HG02571 (cell line): Measurements from ENCODE around the gene FAM168A.

Experiments used
- ATAC-seq: cut with Tn5 transposase; IDR thresholded peaks from one replicate; pipeline ENCODE4 v1.9.1; 2021; ENCODE audit warnings: mild to moderate bottlenecking, moderate library complexity; ENCODE audit not compliant: unreplicated experiment

The FAM168A gene, protein sequence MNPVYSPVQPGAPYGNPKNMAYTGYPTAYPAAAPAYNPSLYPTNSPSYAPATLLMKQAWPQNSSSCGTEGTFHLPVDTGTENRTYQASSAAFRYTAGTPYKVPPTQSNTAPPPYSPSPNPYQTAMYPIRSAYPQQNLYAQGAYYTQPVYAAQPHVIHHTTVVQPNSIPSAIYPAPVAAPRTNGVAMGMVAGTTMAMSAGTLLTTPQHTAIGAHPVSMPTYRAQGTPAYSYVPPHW

DNA sequence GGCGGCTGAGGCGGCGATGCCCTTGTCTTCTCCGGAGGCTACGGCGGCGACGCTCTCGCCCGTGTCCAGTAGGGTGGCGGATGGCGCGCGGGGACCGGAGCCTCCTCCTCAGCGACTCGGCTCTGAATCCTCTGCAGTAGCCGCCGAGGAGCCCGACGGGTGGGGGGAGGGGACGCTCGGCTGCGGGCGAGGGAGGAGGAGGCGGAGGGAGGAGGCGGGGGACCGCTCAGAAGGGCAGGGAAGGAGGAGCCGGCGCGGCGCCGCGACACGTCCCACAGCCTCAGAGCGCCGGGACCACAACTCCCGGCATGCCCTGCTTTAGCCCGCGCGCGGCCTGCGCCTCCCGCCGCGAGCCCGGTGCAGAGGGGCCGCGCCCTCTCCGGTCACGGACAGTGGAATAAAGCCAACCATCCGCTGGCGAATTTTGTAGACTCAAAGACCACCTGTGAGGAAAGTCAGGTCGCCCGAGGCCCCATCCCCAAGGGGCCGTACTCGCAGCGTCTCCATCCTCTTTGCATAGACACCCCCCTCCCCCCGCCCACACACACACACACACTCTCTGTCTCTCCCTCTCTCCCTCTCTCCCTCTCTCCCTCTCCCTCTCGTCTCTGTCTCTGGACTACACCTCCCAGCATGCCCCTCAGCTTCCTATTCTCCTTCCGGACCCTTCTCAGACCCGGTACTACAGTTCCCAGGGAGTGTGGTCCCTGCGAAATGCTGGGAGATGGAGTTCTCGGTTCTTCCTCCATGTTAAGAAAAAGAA, at the start of gene FAM168A:
Gene FAM168A, minus strand, starts transcription at position 157 of the 763 bp plus-strand sequence. CDS start 129,638 bp downstream, outside the sequence.
- ATAC-seq: peak; percentile 88

DNA sequence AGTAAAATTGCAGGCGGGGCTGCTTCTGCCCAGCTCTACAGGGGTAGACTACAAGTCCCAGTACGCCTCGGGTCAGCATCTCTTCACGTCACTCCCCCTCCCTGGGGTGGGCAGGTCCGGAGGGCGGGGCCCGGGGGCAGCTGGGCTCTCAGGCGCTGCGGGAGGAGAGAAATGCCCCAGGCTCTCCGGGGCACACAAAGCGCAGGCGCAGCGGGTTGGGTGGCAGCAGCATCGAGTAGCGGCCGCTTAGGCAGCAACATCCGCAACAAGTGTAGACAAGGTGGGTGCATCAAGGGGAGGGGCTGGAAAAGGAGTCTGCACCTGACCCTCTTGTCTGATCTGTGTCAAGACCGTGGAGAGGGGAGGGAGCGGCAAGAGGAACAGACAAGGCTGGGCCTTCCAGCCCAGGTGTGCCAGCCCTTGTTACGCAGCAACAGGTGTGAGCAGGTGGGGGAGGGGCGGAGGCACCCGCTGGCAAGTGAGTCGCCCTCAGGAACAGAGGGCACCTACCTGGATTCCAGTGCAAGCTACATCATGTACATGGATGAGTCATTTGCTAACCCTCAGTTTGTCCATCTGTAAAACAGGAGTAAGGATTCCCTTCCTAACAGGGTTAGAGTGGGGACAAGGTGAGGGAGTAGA, 49.7 kb upstream of the FAM168A start:
- ATAC-seq: peak; percentile 84

DNA sequence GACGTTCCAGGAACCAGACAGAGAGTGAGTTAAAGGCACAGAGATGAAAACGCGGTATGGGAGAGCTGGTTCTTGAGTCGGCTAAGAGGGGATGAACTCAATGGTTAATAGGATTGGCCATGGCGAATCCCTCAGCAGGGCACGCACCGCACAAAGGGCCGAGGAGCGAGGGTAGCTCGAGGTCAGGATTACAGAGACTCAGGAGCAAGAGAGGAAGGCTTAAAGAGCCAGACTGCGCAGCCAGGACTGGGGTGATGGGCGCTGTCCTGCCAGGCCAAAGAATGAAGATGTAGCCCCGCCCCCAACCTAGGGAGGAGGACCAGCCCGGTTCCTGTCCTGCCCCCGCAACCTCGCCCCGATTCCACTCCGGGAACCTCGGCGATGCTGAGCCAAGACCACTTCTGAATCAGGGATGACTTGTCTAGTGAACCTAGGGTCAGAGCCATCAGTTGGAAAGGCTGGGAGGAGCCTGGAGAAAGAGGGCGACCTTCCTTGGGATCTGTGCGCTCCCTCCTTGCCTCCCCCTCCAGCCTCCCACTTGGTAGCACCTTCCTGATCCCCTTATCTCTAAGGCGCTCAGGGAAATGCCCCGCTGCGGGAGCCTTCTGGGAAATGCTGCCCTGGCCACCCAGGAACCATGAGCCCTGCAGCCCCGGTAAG, 48.2 kb upstream of the FAM168A start, which contains the start of gene PLEKHB1:
Gene PLEKHB1, plus strand, starts transcription at position 610 of the 660 bp plus-strand sequence. Its CDS starts 28 bp downstream, at position 638.
- ATAC-seq: no peak

DNA sequence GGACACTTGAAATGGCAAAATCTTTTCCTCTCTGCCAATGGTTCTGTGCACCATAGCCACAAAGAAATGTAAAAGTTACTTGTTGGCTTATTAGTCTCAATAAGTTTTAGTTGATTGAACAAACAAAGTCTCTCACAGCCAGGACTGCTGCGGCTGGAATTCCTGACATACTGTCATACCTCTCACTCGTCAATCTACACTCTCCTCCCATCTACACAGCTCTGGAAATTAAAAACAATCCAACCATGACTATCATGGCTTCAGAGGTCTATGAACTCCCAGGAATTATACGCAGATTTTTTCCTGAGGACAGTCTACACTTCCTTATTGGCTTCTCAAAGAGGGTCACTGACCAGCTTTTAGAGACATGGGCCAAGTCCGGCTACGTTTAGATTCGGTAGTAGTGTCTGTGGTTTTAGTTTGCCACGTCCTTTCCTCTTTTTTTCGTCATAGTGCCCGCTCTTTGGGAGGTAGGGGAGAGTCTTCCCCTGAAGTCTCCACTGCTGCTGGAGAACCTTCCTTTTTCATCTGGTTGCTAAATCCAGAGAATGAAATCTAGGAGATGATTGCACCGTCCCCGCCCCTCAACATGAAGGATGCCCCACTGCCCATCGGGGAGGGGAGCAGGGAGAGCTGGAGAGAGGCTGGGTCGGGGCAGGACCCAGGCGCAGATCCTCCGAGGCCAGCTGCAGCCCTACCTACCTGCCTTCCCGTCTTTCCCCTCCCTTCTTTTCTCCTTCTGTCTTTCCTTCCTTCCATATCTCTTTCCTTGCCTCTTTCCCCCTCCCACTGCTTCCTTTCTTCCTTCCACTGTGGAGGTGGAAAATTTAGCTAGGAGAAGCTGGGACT, 47.4 kb upstream of the FAM168A start:
- ATAC-seq: no peak

DNA sequence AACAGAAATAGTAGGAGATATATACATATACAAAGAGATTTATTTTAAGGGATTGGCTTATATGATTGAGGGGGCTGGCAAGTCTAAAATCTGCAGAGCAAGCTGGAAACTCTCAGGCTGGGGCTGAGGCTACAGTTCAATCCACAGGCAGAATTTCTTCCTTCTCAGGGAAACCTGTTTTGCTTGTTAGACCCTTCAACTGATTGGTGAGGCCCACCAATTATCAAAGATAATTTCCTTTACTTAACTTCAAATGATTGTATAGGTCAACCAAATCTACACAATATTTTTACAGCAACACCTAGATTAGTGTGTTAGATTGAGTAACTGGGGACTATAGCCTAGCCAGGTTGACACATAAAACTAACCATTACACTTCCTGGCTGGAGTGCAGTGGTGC, 43.8 kb upstream of the FAM168A start:
- ATAC-seq: no peak

DNA sequence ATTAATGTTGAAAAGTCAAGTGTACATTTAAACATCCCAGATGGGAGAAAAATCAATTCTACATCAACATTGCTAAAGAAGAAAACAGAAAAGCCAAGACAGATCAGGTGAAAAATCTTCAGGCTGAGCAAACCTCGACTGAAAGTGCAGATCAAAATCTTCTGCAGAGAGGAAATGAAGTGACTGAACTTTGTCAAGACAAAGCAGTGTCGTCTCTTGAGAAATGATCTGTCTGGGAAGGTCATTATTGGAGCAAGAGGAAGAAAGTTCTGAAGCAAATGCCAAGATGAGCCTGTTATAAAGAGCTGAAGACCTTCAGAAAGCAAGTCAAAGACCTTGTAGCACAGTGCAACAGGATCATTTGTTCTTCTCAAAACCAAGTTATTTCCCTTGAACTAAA, 42.7 kb upstream of the FAM168A start:
- ATAC-seq: no peak

DNA sequence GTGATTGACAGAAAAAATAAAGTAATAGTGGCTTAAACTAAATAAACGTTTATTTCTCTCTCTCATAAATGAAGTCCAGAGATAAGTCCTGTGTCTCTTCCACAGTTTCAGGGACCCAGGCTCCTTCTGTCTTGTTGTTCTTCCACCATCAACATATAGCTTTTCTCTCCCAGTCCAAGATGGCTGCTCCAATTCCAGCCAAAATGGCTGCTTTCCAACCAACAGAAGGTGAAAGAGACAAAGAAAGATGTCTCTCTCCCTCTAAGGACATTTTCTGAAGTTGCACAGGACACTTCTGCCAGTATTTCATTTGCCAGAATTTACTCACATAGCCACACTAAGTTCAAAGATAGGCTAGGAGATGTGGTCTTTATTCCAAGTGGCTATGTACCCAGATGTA, 39.1 kb upstream of the FAM168A start:
- no peak for ATAC-seq

DNA sequence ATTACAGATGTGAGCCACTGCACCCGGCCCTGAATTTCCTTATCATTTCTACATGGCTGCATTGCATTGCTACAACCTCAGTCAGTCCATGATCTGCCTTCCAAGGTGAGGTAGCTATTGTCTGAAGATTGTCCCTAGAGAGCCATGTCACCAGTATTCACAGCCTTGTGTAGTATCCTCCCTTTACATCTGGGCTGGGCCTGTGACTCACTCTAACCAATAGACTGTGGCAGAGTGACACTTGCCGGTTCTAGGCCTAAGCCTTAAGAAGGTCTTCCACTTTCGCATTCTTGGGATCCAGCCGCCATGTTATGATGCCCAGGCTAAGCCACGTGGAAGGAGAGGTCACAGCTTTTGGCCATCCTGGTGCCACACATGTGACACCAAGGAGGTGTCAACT, 38.3 kb upstream of the FAM168A start:
- ATAC-seq: no peak

DNA sequence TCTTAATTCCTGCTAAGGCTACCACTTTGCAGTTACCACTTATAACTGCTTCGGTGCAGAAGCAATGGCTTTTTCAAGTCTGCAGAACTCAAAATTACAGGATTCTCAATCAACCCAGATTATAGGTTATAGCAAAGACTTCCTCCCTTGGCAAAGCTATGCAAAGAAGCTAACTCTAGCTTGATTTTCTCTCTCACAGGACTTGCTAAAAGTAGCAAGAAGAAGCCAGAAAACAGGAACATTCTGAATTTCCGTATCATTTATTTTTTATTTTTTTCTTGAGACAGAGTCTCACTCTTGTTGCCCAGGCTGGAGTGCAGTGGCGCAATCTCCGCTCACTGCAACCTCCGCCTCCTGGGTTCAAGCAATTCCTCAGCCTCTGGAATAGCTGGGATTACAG, 37.8 kb upstream of the FAM168A start:
- ATAC-seq: no peak

DNA sequence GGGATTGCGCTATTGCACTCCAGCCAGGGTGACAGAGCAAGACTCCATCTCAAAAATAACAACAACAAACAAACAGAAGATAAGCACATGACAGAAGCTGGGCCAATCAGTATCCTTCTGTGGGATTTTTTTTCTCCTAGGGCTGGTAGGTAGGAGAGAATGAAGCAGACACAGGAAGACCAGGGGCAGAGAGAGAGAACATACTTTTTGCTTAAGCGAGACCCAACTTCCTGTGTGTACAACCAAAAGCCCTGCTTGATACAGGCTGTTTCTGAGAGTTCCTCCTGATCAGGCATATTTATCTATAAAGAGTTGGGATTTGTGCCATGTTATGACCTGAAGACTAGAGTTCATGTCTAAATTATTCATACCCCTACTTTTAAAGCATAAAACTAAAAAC, 36.1 kb upstream of the FAM168A start:
- ATAC-seq: no peak

DNA sequence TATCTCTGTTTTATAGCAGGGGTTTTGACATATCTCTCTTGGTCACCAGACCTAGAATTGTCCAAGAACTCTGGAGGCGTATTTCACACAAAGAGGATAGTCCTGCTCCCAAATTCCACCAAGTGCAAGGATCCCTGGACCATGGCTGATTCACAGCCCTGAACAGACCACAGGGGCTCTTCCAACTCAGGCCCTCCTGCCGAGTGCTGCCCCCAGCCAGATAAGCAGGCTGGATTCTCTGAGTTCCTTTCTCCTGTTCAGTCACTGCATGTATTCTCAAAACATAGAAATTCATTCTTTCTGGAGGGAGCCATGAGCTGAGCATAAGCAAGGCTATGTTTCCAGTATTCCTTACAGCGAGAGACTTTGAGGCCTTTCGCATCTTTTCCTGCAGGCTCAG, 35.1 kb upstream of the FAM168A start:
- ATAC-seq: no peak

DNA sequence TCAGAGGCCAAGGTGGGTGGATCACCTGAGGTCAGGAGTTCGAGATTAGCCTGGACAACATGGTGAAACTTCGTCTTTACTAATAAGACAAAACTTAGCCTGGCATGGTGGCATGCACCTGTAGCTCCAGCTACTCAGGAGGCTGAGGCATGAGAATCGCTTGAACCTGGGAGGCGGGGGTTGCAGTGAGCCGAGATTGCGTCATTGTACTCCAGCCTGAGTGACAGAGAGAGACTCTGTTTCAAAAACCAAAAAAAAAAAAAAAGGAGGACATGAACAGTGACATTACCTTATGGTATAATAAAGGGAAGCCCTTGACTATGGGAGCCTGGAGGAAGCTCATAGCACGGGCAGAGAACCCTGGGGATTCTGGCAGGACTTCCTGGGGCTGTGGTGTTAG, 32.0 kb upstream of the FAM168A start:
- no peak for ATAC-seq

DNA sequence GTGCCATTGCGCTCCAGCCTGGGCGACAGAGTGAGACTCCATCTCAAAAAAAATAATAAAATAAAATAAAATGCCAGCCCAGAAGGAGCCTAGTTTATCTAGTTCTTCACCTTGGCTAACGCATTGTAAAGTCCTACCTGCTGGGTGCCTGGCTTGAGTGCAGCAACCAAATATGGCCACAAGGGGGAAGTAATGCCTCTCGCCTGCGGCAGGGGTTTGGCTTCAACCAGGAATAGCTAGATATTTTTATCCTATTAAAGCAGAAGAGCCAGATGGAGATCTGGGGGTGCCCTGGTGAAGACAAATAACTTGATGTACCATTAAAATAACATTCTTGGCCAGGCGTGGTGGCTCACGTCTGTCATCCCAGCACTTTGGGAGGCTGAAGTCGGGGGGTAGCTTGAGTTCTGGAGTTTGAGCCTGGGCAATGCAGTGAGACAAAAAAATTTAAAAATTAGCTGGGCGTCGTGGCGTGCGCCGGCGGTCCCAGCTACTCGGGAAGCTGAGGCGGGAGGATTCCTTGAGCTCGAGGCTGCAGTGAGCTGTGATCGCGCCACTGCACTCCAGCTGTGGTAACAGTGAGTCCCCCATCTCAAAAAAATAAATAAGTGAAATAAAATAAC, 27.9 kb upstream of the FAM168A start:
- no peak for ATAC-seq

DNA sequence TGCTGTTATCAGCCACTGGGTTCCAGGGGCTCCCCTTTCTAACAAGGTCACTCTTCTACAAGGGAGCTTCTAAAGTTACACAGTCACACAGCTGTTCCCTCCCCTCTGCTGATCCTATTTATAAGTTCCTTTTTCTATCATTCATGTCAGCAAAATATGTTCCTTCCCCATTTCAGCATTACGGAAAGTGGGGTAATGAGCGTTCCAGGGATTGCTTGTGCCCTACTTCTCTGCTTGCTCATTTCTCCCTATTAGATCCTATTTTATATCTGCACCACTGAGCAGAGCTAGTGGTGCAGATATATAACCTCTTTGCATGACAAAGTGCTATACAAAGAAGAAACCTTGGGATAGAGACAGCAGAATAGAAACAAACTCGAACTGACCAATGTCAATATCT, 25.8 kb upstream of the FAM168A start:
- no peak for ATAC-seq

DNA sequence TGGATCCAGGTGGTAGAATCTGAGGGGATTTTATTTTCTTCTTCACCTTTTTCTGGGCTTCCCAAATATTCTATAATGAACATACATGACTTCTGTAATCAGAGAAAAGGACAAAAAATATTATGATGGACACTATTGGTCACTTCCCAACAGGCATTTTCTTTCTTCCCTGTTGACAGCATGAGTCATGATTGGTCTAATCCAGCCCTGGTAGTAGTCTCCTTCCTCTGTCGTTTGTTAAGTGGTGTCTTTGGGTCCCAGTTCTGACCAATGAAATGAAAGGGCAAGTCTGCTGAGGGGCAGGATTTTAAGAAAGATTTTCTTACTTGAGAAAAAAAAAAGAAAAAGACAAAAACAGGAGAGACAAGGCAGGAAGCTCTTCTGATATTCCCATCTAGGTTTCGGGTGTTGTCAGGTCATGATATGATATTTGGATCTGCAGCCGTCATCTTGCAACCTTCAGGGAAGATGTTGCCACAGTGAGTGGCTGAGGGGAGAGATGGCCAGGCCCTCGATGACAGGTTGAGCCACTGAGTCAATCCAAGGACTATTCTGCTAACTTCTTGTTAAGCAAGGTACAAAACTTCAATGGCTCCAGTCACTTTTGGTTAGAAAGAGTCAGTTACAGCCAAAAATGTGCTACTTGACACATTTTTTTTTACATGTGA, 25.1 kb upstream of the FAM168A start:
- no peak for ATAC-seq

DNA sequence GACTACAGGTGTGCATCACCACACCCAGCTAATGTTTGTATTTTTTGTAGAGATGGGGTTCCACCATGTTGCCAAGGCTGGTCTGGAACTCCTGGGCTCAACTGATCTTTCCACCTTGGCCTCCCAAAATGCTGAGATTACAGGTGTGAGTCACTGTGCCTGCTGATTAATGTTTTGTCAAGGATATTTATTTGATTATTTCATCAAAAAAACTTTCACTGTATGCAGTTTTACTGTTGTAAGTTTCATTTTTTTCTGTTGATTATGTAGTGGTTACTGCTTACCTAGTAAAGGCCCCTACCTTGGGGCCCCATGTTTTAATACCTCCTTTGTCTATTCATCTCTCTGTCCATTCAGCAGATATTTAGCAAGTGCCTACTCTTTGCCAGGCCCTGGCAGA, 16.7 kb upstream of the FAM168A start:
- no peak for ATAC-seq

DNA sequence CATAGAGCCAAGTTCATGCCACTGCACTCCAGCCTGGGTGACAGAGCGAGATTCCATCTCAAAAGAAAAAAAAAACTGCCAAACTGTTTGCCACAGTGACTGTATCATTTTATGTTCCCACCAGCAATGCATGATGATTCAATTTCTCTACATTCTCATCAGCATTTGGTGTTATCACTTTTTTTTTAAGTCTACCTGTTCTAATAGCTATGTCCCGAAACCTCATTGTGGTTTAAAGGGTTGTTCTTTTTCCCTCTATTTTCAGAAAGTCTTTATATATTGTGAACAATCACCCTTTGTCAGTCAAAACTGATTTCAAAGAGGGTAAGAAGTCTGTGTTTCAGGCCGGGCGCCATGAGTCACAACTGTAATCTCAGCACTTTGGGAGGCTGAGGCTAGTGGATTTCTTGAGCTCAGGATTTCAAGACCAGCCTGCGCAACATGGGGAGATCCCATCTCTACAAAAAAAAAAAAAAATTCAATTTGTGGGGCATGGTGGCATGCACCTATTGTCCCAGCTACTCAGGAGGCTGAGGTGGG, 14.8 kb upstream of the FAM168A start:
- ATAC-seq: no peak

DNA sequence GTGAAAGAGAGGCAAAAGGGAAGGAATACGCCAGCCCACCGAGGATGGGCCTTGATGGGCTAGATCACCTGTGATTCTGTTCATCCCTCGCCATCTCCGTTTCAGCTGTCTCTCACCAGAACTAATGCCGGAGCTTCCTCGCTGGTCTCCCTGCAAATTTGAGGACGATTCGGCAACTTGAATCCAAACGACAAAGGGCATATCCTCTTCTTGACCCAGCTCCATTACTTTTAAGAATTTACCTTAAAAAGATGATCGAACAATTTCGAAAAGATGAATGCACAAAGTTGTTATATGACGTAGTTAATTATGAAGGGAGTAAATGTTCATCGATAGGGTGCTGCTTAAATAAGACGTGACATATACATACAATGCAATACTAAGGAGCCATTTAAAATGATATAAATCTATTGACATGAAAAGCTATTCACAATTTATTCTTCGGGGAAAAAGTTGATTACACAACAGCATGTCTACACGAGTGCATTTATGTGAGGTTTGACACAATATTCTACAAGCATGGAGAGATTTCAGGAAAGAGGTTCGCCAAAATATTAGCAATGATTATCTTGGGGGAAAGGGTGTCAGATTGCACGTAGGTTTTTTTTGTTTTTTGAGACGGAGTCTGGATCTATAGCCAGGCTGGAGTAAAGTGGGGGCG, 937 bp upstream of the FAM168A start:
- ATAC-seq: no peak
